ENCODE results near the gene TANK.
"Not testable (repeated sequence)": the region's sequence is repeated elsewhere in the genome, so short reads cannot be mapped to it uniquely, and the experiment has no call there.

Gene TANK

DNA sequence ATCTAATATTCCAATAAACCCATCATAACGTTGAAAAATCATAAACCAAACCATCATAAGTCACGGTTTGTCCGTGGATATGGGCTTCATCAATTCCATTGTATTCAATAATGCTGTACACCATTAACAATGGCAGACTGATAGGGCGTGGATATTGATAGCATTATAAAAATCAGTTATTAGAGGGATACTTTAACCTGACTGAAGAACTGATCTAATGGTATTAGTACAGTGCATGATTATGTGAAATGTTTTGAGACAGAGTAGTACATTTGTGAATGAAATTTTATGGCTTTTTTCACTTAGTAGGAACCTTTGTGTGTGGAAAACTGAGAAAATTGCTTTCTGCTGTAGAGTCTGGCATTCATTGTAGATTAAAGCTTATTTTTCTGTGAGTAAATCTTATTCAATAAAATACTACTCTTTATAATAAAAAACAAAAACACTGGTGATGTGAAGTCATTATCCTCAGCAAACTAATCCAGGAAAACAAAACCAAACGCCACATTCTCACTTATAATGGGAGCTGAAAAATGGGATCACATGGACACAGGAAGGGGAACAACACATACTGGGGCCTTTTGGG lies 119.1 kb downstream of the TANK start:
- DNase-seq = not testable (repeated sequence)

DNA sequence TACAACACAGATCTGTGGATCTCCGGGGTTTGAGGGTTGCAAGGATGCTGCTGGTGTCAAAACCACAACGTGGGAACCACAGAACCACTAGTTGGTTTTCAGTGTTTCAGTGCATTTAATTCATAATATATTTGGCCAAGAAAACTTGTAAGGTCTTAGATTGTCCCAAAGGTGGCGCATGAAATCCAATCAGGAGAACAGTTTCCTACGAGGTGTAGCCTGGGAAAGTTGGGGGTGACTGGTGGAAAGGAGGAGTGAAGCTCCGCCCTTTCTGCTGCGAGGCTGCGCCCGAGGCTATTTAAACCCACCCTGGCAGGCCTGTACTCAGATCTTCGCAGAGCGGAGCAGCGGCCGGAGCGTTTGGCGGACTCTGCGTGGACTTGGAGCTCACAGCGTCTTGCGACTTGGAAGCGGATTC lies 120.7 kb downstream of the TANK start:
- not testable (repeated sequence) for DNase-seq

- not testable (repeated sequence) for DNase-seq
Observed at GRCh38 chr2:161281615-161282310, 121.5 kb downstream of the TANK start.

- not testable (repeated sequence) for DNase-seq
Observed at GRCh38 chr2:161282311-161282644, 122.0 kb downstream of the TANK start.

DNA sequence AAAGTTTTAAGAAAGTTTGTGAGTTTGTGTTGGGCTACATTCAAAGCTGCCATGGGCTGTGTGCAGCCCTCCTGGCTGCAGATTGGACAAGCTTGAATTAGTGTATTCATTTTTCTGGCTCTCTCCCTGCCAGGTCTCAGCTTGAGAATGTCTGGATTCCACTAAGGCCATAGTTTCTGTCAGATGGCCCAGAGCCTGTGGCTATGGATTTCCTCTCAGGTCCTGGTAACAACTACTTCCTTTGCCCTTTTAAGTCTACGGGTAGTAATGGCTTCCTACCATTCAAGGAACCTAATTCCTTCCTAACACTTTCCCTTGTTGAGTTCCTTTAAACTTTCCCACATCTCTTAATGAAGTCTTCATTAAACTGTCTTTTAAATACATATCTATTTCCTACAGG lies 123.7 kb downstream of the TANK start:
- no peak for DNase-seq

Data from NCI-H82 (cell line).